Hepatocyte (in vitro differentiated cells): ENCODE measurements around the gene KASH5.

Source experiments
- EZH2 ChIP-seq: fragments of 200-600 bp; sonication (generic); IDR thresholded peaks from 2 replicates; pipeline ENCODE4 v1.6.1; 2016; ENCODE audit warnings: antibody characterized with exemption, mild to moderate bottlenecking, borderline replicate concordance
- TF ChIP-seq, protein P1 (sequence below): fragments of 200-600 bp; sonication (generic); IDR thresholded peaks from 2 replicates; pipeline ENCODE4 v1.5.1; 2016; ENCODE audit warnings: antibody characterized with exemption, mild to moderate bottlenecking; ENCODE audit not compliant: poor library complexity

DNA sequence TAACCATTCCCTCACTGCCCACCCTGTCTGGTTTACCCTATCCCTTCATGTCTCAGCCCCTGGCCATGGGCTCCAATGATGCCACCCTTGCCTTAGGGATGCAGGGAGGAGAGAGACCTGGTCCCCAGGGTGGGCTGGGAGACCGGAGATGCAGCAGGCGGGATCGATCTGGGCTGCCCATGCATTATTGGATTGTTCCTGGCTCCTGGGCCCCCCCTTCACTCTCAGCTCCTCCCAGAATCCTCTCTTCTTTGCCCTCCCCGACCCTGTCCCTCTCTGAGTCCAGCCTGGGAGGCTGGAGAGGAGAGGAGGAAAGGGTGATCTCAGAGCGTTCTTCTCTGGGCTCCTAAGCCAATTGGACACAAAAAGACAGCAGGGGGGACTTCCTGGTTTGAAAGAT lies 5.8 kb downstream of the KASH5 start:
- TF ChIP-seq, protein P1, sequence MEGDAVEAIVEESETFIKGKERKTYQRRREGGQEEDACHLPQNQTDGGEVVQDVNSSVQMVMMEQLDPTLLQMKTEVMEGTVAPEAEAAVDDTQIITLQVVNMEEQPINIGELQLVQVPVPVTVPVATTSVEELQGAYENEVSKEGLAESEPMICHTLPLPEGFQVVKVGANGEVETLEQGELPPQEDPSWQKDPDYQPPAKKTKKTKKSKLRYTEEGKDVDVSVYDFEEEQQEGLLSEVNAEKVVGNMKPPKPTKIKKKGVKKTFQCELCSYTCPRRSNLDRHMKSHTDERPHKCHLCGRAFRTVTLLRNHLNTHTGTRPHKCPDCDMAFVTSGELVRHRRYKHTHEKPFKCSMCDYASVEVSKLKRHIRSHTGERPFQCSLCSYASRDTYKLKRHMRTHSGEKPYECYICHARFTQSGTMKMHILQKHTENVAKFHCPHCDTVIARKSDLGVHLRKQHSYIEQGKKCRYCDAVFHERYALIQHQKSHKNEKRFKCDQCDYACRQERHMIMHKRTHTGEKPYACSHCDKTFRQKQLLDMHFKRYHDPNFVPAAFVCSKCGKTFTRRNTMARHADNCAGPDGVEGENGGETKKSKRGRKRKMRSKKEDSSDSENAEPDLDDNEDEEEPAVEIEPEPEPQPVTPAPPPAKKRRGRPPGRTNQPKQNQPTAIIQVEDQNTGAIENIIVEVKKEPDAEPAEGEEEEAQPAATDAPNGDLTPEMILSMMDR: no peak
- TF ChIP-seq EZH2: no peak
